Medulla oblongata (tissue), 1 donor: ENCODE data around the gene MEG3.

Source experiments
- DNase-seq: peaks from one replicate; pipeline ENCODE4 v3.0.0-alpha.2; 2015; ENCODE audit errors: extremely low spot score

Gene MEG3

GRCh38 chr14:100825713-100826331 is at the start of gene MEG3:
MEG3 (plus strand) TSS chr14:100826118.
- no peak for DNase-seq

GRCh38 chr14:100776681-100777365 is 49.1 kb upstream of the MEG3 start:
- no peak for DNase-seq

GRCh38 chr14:100777366-100777817 is 48.5 kb upstream of the MEG3 start:
- DNase-seq, result no peak

GRCh38 chr14:100777818-100778525 is 47.9 kb upstream of the MEG3 start:
- DNase-seq, result no peak

GRCh38 chr14:100778526-100778882 is 47.4 kb upstream of the MEG3 start:
- DNase-seq, result no peak

- DNase-seq, result no peak
These were observed 46.8 kb upstream of the MEG3 start for GRCh38 chr14:100778951-100779690.

- no peak for DNase-seq
These were observed 46.2 kb upstream of the MEG3 start for GRCh38 chr14:100779691-100780080.

- no peak for DNase-seq
These were observed 45.7 kb upstream of the MEG3 start for GRCh38 chr14:100780246-100780645.

GRCh38 chr14:100780646-100781355 is 45.1 kb upstream of the MEG3 start:
- no peak for DNase-seq

GRCh38 chr14:100781952-100782351 is 44.0 kb upstream of the MEG3 start:
- DNase-seq, result no peak

GRCh38 chr14:100782516-100783320 is 43.2 kb upstream of the MEG3 start:
- DNase-seq, result no peak

GRCh38 chr14:100783630-100784370 is 42.1 kb upstream of the MEG3 start:
- DNase-seq, result no peak

GRCh38 chr14:100784523-100785337 is 41.2 kb upstream of the MEG3 start:
- DNase-seq, result no peak

- no peak for DNase-seq
These were observed 40.6 kb upstream of the MEG3 start for GRCh38 chr14:100785338-100785615.

GRCh38 chr14:100785626-100786025 is 40.3 kb upstream of the MEG3 start:
- peak; percentile 5 for DNase-seq

GRCh38 chr14:100786131-100786530 is 39.8 kb upstream of the MEG3 start:
- DNase-seq, result peak; percentile 62

- no peak for DNase-seq
These were observed 39.2 kb upstream of the MEG3 start for GRCh38 chr14:100786576-100787219.

- DNase-seq, result no peak
These were observed 38.3 kb upstream of the MEG3 start for GRCh38 chr14:100787659-100788058.

GRCh38 chr14:100788517-100788916 is 37.4 kb upstream of the MEG3 start:
- DNase-seq, result no peak
